ENCODE measurements around the gene ILDR2.

The ILDR2 gene

GRCh38 chr1:166925810-166926478 lies 49.4 kb downstream of the ILDR2 start:
- peak; percentile 9 to 17 for DNase-seq (ENCODE audit: low read depth in 2 of 2)

- DNase-seq (ENCODE audit: low read depth in 2 of 2) = no peak
These were observed 50.4 kb downstream of the ILDR2 start for GRCh38 chr1:166924823-166925541.

- no peak for DNase-seq (ENCODE audit: low read depth in 2 of 2)
These were observed 54.5 kb downstream of the ILDR2 start for GRCh38 chr1:166920561-166921475.

GRCh38 chr1:166918956-166919316 lies 56.4 kb downstream of the ILDR2 start:
- DNase-seq (ENCODE audit: low read depth in 2 of 2) = no peak

GRCh38 chr1:166918088-166918955 lies 57.0 kb downstream of the ILDR2 start:
- no peak for DNase-seq (ENCODE audit: low read depth in 2 of 2)

GRCh38 chr1:166915941-166916340 lies 59.4 kb downstream of the ILDR2 start:
- no peak for DNase-seq (ENCODE audit: low read depth in 2 of 2)

GRCh38 chr1:166915042-166915441 lies 60.3 kb downstream of the ILDR2 start:
- DNase-seq (ENCODE audit: low read depth in 2 of 2) = no peak

GRCh38 chr1:166914111-166914510 lies 61.2 kb downstream of the ILDR2 start:
- DNase-seq (ENCODE audit: low read depth in 2 of 2) = no peak

- no peak for DNase-seq (ENCODE audit: low read depth in 2 of 2)
These were observed 63.7 kb downstream of the ILDR2 start for GRCh38 chr1:166911624-166912023.

- DNase-seq (ENCODE audit: low read depth in 2 of 2) = peak; percentile 45 to 55
These were observed 64.8 kb downstream of the ILDR2 start for GRCh38 chr1:166910396-166910994.

- DNase-seq (ENCODE audit: low read depth in 2 of 2) = no peak
These were observed 66.4 kb downstream of the ILDR2 start for GRCh38 chr1:166908942-166909341.

GRCh38 chr1:166907763-166908162 lies 67.6 kb downstream of the ILDR2 start:
- DNase-seq (ENCODE audit: low read depth in 2 of 2) = no peak

- no peak for DNase-seq (ENCODE audit: low read depth in 2 of 2)
These were observed 68.3 kb downstream of the ILDR2 start for GRCh38 chr1:166907051-166907450.

GRCh38 chr1:166906647-166907046 lies 68.7 kb downstream of the ILDR2 start:
- DNase-seq (ENCODE audit: low read depth in 2 of 2) = no peak

- peak; percentile 13 to 17 for DNase-seq (ENCODE audit: low read depth in 2 of 2)
These were observed 69.4 kb downstream of the ILDR2 start for GRCh38 chr1:166905900-166906299.

- DNase-seq (ENCODE audit: low read depth in 2 of 2) = no peak
These were observed 70.2 kb downstream of the ILDR2 start for GRCh38 chr1:166905136-166905535.

- no peak for DNase-seq (ENCODE audit: low read depth in 2 of 2)
These were observed 72.1 kb downstream of the ILDR2 start for GRCh38 chr1:166903232-166903631.

GRCh38 chr1:166902279-166902678 lies 73.1 kb downstream of the ILDR2 start:
- no peak for DNase-seq (ENCODE audit: low read depth in 2 of 2)

GRCh38 chr1:166900987-166901386 lies 74.4 kb downstream of the ILDR2 start:
- no peak for DNase-seq (ENCODE audit: low read depth in 2 of 2)

GRCh38 chr1:166899769-166900168 lies 75.6 kb downstream of the ILDR2 start:
- no peak for DNase-seq (ENCODE audit: low read depth in 2 of 2)

GRCh38 chr1:166895766-166896165 lies 79.6 kb downstream of the ILDR2 start:
- no peak for DNase-seq (ENCODE audit: low read depth in 2 of 2)
